Astrocyte of the cerebellum (primary cell): ENCODE results near the gene OFD1.

Source experiments
- DNase-seq: peaks from one replicate; pipeline ENCODE4 v3.0.0-alpha.2; 2011; ENCODE audit warnings: low read depth
- H3K4me3 ChIP-seq: 2 replicates; pipeline ENCODE4 v1.5.1; 2011; ENCODE audit warnings: mild to moderate bottlenecking, low read depth, low read length, moderate library complexity
- CTCF ChIP-seq: IDR thresholded peaks from 2 replicates; pipeline ENCODE4 v1.5.1; 2012; ENCODE audit warnings: low read length, low read depth, moderate library complexity, mild to moderate bottlenecking; ENCODE audit errors: missing control alignments
- in situ Hi-C: cut with HindIII; loops from 2 replicates; pipeline ENCODE4 v1.10.0; 2017; ENCODE audit warnings: low sequenced_read_pairs

OFD1 gene

GRCh38 chrX:13768939-13769338 lies 34.4 kb downstream of the OFD1 start:
- in situ Hi-C loops = no loop called here
- H3K4me3 ChIP-seq = no peak overlapping the region
- no peak for DNase-seq
- no peak for TF ChIP-seq CTCF

GRCh38 chrX:13770013-13770535 lies 35.5 kb downstream of the OFD1 start:
- TF ChIP-seq CTCF = no peak
- in situ Hi-C loops = no loop called here
- no peak overlapping the region for H3K4me3 ChIP-seq
- no peak for DNase-seq

- DNase-seq = no peak
- no peak for TF ChIP-seq CTCF
- H3K4me3 ChIP-seq = no peak overlapping the region
- in situ Hi-C loops = no loop called here
Measured at GRCh38 chrX:13774696-13775095, 40.1 kb downstream of the OFD1 start.

GRCh38 chrX:13775837-13776236 lies 41.3 kb downstream of the OFD1 start:
- no peak for TF ChIP-seq CTCF
- no peak for DNase-seq
- in situ Hi-C loops = no loop called here
- no peak overlapping the region for H3K4me3 ChIP-seq

GRCh38 chrX:13776387-13776786 lies 41.8 kb downstream of the OFD1 start:
- no peak overlapping the region for H3K4me3 ChIP-seq
- no peak for DNase-seq
- in situ Hi-C loops = no loop called here
- no peak for TF ChIP-seq CTCF

- no peak for DNase-seq
- no peak overlapping the region for H3K4me3 ChIP-seq
- in situ Hi-C loops = no loop called here
- no peak for TF ChIP-seq CTCF
Measured at GRCh38 chrX:13778916-13779315, 44.4 kb downstream of the OFD1 start.
